Trophoblast cell (in vitro differentiated cells and primary cell): ENCODE measurements around the gene DOCK2.

ENCODE experiments used
- DNase-seq, 2 donors: peaks; one replicate each; pipeline ENCODE4 v3.0.0-alpha.2; 2016
- H2AFZ ChIP-seq: 2 replicates; pipeline ENCODE4 v1.6.1; 2013; ENCODE audit warnings: low read length, moderate library complexity, mild to moderate bottlenecking; ENCODE audit not compliant: insufficient read depth, poor library complexity
- H2AK5ac ChIP-seq: 2 replicates; pipeline ENCODE4 v1.6.1; 2013; ENCODE audit warnings: mild to moderate bottlenecking, low read length
- H2BK120ac ChIP-seq: 2 replicates; pipeline ENCODE4 v1.6.1; 2013; ENCODE audit warnings: low read length, mild to moderate bottlenecking, moderate library complexity; ENCODE audit not compliant: insufficient read depth, poor library complexity
- H2BK12ac ChIP-seq: 2 replicates; pipeline ENCODE4 v1.6.1; 2013; ENCODE audit warnings: mild to moderate bottlenecking, low read length, moderate library complexity
- H2BK5ac ChIP-seq: 2 replicates; pipeline ENCODE4 v1.6.1; 2013; ENCODE audit warnings: low read length, low read depth, moderate library complexity, mild to moderate bottlenecking; ENCODE audit not compliant: poor library complexity
- H3K14ac ChIP-seq: 2 replicates; pipeline ENCODE4 v1.6.1; 2013; ENCODE audit warnings: mild to moderate bottlenecking, low read length
- H3K18ac ChIP-seq: 2 replicates; pipeline ENCODE4 v1.6.1; 2013; ENCODE audit warnings: mild to moderate bottlenecking, low read length
- H3K23ac ChIP-seq: 2 replicates; pipeline ENCODE4 v1.6.1; 2013; ENCODE audit warnings: low read length
- H3K27ac ChIP-seq: 2 replicates; pipeline ENCODE4 v1.5.1; 2013; ENCODE audit warnings: low read depth, mild to moderate bottlenecking, inconsistent platforms, low read length, moderate library complexity
- H3K27me3 ChIP-seq: 2 replicates; pipeline ENCODE4 v1.6.1; 2013; ENCODE audit warnings: inconsistent platforms, mild to moderate bottlenecking, low read length, moderate library complexity; ENCODE audit not compliant: insufficient read depth
- H3K36me3 ChIP-seq, 2 experiments: 1 replicate in 1 of 2; 2 replicates in 1 of 2; pipeline ENCODE4 v1.6.1; 2013; ENCODE audit warnings: low read length in 2 of 2, mild to moderate bottlenecking in 2 of 2, moderate library complexity in 1 of 2; ENCODE audit not compliant: insufficient read depth in 2 of 2, control insufficient read depth in 1 of 2
- H3K4ac ChIP-seq: 2 replicates; pipeline ENCODE4 v1.6.1; 2013; ENCODE audit warnings: low read depth, mild to moderate bottlenecking, low read length, moderate library complexity
- H3K4me1 ChIP-seq, 2 experiments: 1 replicate in 1 of 2; 2 replicates in 1 of 2; pipeline ENCODE4 v1.6.1; 2013; ENCODE audit warnings: low read length in 2 of 2, mild to moderate bottlenecking in 2 of 2, moderate library complexity in 1 of 2; ENCODE audit not compliant: insufficient read depth in 2 of 2, control insufficient read depth in 1 of 2
- H3K4me2 ChIP-seq: 2 replicates; pipeline ENCODE4 v1.6.1; 2013; ENCODE audit warnings: inconsistent platforms, mild to moderate bottlenecking, low read length, moderate library complexity
- H3K4me3 ChIP-seq: 2 replicates; pipeline ENCODE4 v1.5.1; 2013; ENCODE audit warnings: mild to moderate bottlenecking, low read depth, low read length, inconsistent platforms
- H3K79me1 ChIP-seq: one replicate; pipeline ENCODE4 v1.6.1; 2013; ENCODE audit warnings: low read length
- H3K79me2 ChIP-seq: 2 replicates; pipeline ENCODE4 v1.6.1; 2013; ENCODE audit warnings: low read length, mild to moderate bottlenecking; ENCODE audit not compliant: control insufficient read depth, insufficient read depth, poor library complexity
- H3K9ac ChIP-seq: 2 replicates; pipeline ENCODE4 v1.6.1; 2013; ENCODE audit warnings: mild to moderate bottlenecking, low read length
- H3K9me3 ChIP-seq: 2 replicates; pipeline ENCODE4 v1.6.1; 2013; ENCODE audit warnings: low read depth, mild to moderate bottlenecking, control low read depth, inconsistent platforms, low read length; ENCODE audit not compliant: insufficient read depth
- H4K12ac ChIP-seq: 2 replicates; pipeline ENCODE4 v1.6.1; 2013; ENCODE audit warnings: low read depth, mild to moderate bottlenecking, low read length, moderate library complexity
- H4K8ac ChIP-seq: 2 replicates; pipeline ENCODE4 v1.6.1; 2013; ENCODE audit warnings: low read depth, mild to moderate bottlenecking, low read length, moderate library complexity
- H4K91ac ChIP-seq: one replicate; pipeline ENCODE4 v1.6.1; 2013; ENCODE audit warnings: low read depth, mild to moderate bottlenecking, low read length, moderate library complexity
- WGBS: extraction: QIAGEN DNeasy Blood & Tissue Kit; methylation state at CpG from one replicate; pipeline ENCODE4 v1.1.7; 2013; ENCODE audit warnings: missing lambda C conversion rate; ENCODE audit not compliant: insufficient read length, insufficient coverage; ENCODE audit errors: extremely low coverage; 5-methylcytosine and 5-hydroxymethylcytosine counted together

Gene DOCK2

DNA sequence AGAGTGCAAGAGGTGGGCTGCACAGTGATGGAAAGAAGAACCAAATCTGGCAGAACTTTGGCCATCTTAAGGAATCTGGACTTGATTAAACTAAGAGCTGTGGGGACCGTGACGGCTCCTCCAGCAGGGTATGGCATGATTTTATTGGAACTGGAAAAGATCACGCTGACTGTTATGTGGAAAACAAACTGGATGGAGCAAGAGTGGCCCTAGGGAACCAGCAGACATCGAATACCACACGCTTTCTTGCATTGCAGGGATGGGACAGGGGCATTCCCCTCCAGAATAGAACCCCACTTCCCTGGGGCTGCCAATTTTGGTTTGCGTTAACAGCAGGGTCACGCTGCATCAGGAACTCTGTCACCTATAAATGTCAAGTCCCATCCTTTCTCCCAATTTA, 304.5 kb downstream of the DOCK2 start:
- Histone ChIP-seq H3K18ac (no peak overlapping the region), H2BK12ac (no peak overlapping the region), H4K8ac (no peak overlapping the region), H3K27ac (no peak overlapping the region), H3K9ac (no peak overlapping the region), H3K79me1 (no peaks in the 10 kb centered on the region), H3K14ac (no peak overlapping the region), H3K27me3 (no peaks in the 10 kb centered on the region), H4K12ac (no peak overlapping the region), H3K36me3 (no peaks in the 10 kb centered on the region), H3K9me3 (no peaks in the 10 kb centered on the region), H2BK5ac (no peak overlapping the region), H2AK5ac (no peak overlapping the region), H3K4me3 (no peak overlapping the region), H4K91ac (no peak overlapping the region), H2BK120ac (no peak overlapping the region), H3K4me1 (no peaks in the 10 kb centered on the region), H2AFZ (no peak overlapping the region), H3K79me2 (no peaks in the 10 kb centered on the region), H3K4me2 (no peak overlapping the region), H3K23ac (no peak overlapping the region), H3K4ac (no peak overlapping the region)
- no CpG with 5 or more reads among the region's 7 CpGs for WGBS
- no peak for DNase-seq

DNA sequence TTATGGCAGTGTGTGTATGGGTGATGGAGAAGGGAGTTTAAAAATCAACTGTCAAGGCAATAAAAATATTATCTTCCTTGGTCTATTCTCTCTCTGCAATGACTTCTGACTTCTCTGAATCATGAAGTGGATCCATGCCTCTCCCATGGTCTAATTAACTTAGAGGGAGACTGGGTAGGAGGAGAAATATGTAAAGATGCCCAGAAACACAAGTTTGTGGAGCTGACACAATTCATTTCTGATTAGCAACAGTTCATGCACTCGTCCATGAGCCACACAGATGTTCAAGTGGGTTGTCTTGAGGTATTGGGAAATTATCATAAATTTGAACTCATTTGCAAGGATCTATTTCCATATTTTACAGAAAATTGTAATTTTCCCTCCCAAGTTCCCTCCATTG, 305.1 kb downstream of the DOCK2 start:
- DNase-seq = no peak
- Histone ChIP-seq H3K9me3 (no peaks in the 10 kb centered on the region), H3K4me1 (no peaks in the 10 kb centered on the region)

DNA sequence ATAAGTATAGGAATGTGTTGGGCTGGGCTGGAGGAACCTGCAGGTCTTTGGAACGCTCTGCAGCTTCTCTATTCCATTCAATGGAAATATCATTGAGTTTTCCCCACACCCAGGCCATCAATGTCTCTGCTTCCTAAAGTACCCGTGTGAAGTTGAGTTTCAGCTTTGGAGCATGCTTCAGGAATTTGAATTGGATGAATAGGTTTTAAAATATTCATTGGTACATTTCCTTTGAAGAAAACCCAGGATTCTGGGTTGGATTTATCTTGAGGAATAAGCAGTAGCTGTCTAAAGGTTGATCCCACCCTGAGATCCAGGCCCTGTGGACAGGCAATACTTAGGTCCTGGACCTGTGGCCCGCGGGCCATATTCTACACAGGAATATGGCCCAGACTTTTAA, 306.0 kb downstream of the DOCK2 start:
- Histone ChIP-seq H2BK120ac (no peak overlapping the region), H3K4me2 (no peak overlapping the region), H3K9me3 (no peaks in the 10 kb centered on the region), H3K79me2 (no peaks in the 10 kb centered on the region), H2BK5ac (no peak overlapping the region), H2BK12ac (no peak overlapping the region), H2AFZ (no peak overlapping the region), H3K79me1 (no peaks in the 10 kb centered on the region), H3K9ac (no peak overlapping the region), H4K91ac (no peak overlapping the region), H3K36me3 (no peaks in the 10 kb centered on the region), H3K27ac (no peak overlapping the region), H3K18ac (no peak overlapping the region), H2AK5ac (no peak overlapping the region), H3K27me3 (no peaks in the 10 kb centered on the region), H3K14ac (no peak overlapping the region), H3K4me3 (no peak overlapping the region), H4K8ac (no peak overlapping the region), H3K4me1 (no peaks in the 10 kb centered on the region), H3K4ac (no peak overlapping the region), H4K12ac (no peak overlapping the region), H3K23ac (no peak overlapping the region)
- DNase-seq = no peak
- WGBS = no CpG with 5 or more reads among the region's 4 CpGs

More for the DNA sequence above, 305.1 kb downstream of the DOCK2 start:
- H3K27me3 ChIP-seq = no peaks in the 10 kb centered on the region
- no peaks in the 10 kb centered on the region for H3K36me3 ChIP-seq
- H3K9ac ChIP-seq = no peak overlapping the region
- H4K91ac ChIP-seq = no peak overlapping the region
- H4K12ac ChIP-seq = no peak overlapping the region
- no peak overlapping the region for H3K4me2 ChIP-seq
- no peak overlapping the region for H2AFZ ChIP-seq
- no peak overlapping the region for H3K27ac ChIP-seq
- no peak overlapping the region for H3K23ac ChIP-seq
- H2BK12ac ChIP-seq = no peak overlapping the region
- no peak overlapping the region for H4K8ac ChIP-seq
- no peaks in the 10 kb centered on the region for H3K79me2 ChIP-seq
- H3K18ac ChIP-seq = no peak overlapping the region
- no peak overlapping the region for H2BK5ac ChIP-seq
- no CpG with 5 or more reads among the region's 1 CpG for WGBS
- no peak overlapping the region for H3K14ac ChIP-seq
- H2AK5ac ChIP-seq = no peak overlapping the region
- H2BK120ac ChIP-seq = no peak overlapping the region
- H3K4me3 ChIP-seq = no peak overlapping the region
- no peak overlapping the region for H3K4ac ChIP-seq
- H3K79me1 ChIP-seq = no peaks in the 10 kb centered on the region

DNA sequence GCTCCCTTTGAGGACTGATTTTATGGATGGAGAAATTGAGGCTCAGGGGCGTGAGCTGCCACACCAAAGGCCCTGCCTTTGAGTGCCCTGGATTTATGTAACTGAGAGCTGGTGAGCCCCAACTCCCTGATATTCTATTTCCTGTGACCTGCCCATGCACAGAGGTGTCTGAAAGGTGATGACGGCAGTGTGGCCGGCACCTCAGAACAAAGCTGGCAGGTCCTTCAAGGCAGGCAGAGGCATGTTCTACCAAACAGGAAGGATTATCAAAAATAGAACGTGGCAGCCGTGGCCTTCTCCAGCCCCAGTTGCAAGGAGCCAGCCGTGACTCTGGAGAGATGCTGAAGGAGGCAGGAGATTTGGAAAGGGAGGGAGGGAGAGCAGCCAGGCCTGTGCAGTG, 307.0 kb downstream of the DOCK2 start:
- Histone ChIP-seq H3K9ac (no peak overlapping the region), H4K12ac (no peak overlapping the region), H3K27ac (no peak overlapping the region), H3K4ac (no peak overlapping the region), H3K23ac (no peak overlapping the region), H2BK5ac (no peak overlapping the region), H4K91ac (no peak overlapping the region), H3K18ac (no peak overlapping the region), H3K4me1 (no peaks in the 10 kb centered on the region), H3K79me2 (no peaks in the 10 kb centered on the region), H2BK12ac (no peak overlapping the region), H2BK120ac (no peak overlapping the region), H3K79me1 (no peaks in the 10 kb centered on the region), H3K14ac (no peak overlapping the region), H2AK5ac (no peak overlapping the region), H3K4me2 (no peak overlapping the region), H3K36me3 (no peaks in the 10 kb centered on the region), H3K4me3 (no peak overlapping the region), H2AFZ (no peak overlapping the region), H3K27me3 (no peaks in the 10 kb centered on the region), H4K8ac (no peak overlapping the region), H3K9me3 (no peaks in the 10 kb centered on the region)
- WGBS = no CpG with 5 or more reads among the region's 6 CpGs
- DNase-seq = no peak
